Measurements from ENCODE around the gene DHRS3. TPM values are rescaled to one million over a fixed set of nuclear protein-coding genes. Genes with fewer than 3 reads are reported as not detected.

The DHRS3 gene
- total and polyA plus RNA-seq, 2 donors (not counting 3 experiments of a cell fraction or from before 2014, with no cell fraction given), result 54.3 to 75.2 TPM

- no peaks in the 10 kb centered on the region for H4K20me1 ChIP-seq (replicated peaks; ENCODE audit: control insufficient read depth, extremely low read depth, insufficient read depth, low read length)
- no peaks in the 10 kb centered on the region for H3K9me3 ChIP-seq (replicated peaks; ENCODE audit: control insufficient read depth, insufficient read depth, low read length)
- H3K27me3 ChIP-seq (ENCODE audit: control insufficient read depth in 2 of 2, insufficient read depth in 2 of 2, low read length in 2 of 2), result no peaks in the 10 kb centered on the region
- FAIRE-seq (no peak), DNase-seq (ENCODE audit: low read depth, low spot score) (peak; percentile 49)
- POLR2A ChIA-PET, result no interaction called here
- intact Hi-C loops (cut with micrococcal nuclease), result loop anchor here (10.0 kb wide), 1 partner anchor 114 kb away; no protein-coding TSS in a partner anchor
- CTCF ChIA-PET, result interaction anchor here (1.1 to 2.4 kb wide), 2 partner anchors 9 to 112 kb away, joined by 4 to 9 read pairs; no protein-coding TSS in a partner anchor
- H3K27ac ChIP-seq (ENCODE audit: insufficient read depth, low read depth, low read length), result no peak overlapping the region
- H3K4me2 ChIP-seq (ENCODE audit: insufficient read depth, low read length), result no peak overlapping the region
- H3K9me1 ChIP-seq (replicated peaks; ENCODE audit: control insufficient read depth, extremely low read depth, insufficient read depth, low read length), result no peaks in the 10 kb centered on the region
- H2AFZ ChIP-seq (ENCODE audit: low read depth, low read length), result peak overlapping the region; percentile 35
- no peaks in the 10 kb centered on the region for H3K36me3 ChIP-seq (ENCODE audit: control insufficient read depth in 2 of 2, extremely low read depth in 1 of 2, insufficient read depth in 2 of 2, low read length in 2 of 2)
- no TSS peak for BruUV-seq (replicated peaks)
- H3K4me1 ChIP-seq (ENCODE audit: control insufficient read depth, extremely low read depth, insufficient read depth, low read length), result peaks cover 2% of the 10 kb centered on the region
- TF ChIP-seq MYC (IDR thresholded peaks at IDR 0.05; ENCODE audit: low read depth, low read length) (no peak), JUN (IDR thresholded peaks at IDR 0.05; ENCODE audit: borderline replicate concordance, insufficient read depth, insufficient read length, low read depth) (no peak)
- H3K4me3 ChIP-seq (replicated peaks in 1 of 3; ENCODE audit: insufficient read depth in 1 of 3, low read depth in 1 of 3, low read length in 3 of 3), result no peak overlapping the region
- H3K79me2 ChIP-seq (ENCODE audit: control insufficient read depth, insufficient read depth, low read length), result no peaks in the 10 kb centered on the region
- dilution Hi-C loops (cut with MboI; ENCODE audit: extremely low pct_ligation_motif_present, low sequenced_read_pairs), result no loop called here
- no peak overlapping the region for H3K9ac ChIP-seq (replicated peaks; ENCODE audit: extremely low read depth, insufficient read depth, low read length)
Measured at GRCh38 chr1:12518931-12519692, 98.9 kb downstream of the DHRS3 start.

Small RNAs within 50 kb of the gene (microRNA-seq; reads per million reads assigned to microRNA genes)
- gene MIR6730 (ENCODE audit: borderline number of aligned reads, borderline replicate concordance), result not detected

Small RNAs within 50 kb of the gene (small RNA-seq; reads per million reads assigned to genes)
- not detected for gene MIR6730 (ENCODE audit: insufficient read depth, insufficient read length, low read depth, low replicate concordance)
- not detected for gene RNU6ATAC18P (ENCODE audit: insufficient read depth, insufficient read length, low read depth, low replicate concordance)

Other genes with a start within 250 kb of the DHRS3 start
- gene AADACL4, start 25.9 kb upstream of the DHRS3 start, total RNA-seq, result not detected in 2 replicates
- not detected in 2 replicates for gene AADACL4, start 25.9 kb upstream of the DHRS3 start, polyA plus RNA-seq
- gene AADACL3, start 97.9 kb upstream of the DHRS3 start, total RNA-seq, result not detected in 2 replicates
- gene AADACL3, start 97.9 kb upstream of the DHRS3 start, polyA plus RNA-seq, result not detected in 2 replicates
- gene CFAP107, start 128.0 kb upstream of the DHRS3 start, total RNA-seq, result not detected in 2 replicates
- not detected in 2 replicates for gene CFAP107, start 128.0 kb upstream of the DHRS3 start, polyA plus RNA-seq
- not detected in 2 replicates for gene PRAMEF12, start 155.5 kb upstream of the DHRS3 start, total RNA-seq
- gene PRAMEF12, start 155.5 kb upstream of the DHRS3 start, polyA plus RNA-seq, result not detected in 2 replicates
- not detected in 2 replicates for gene PRAMEF1, start 173.2 kb upstream of the DHRS3 start, total RNA-seq
- not detected in 2 replicates for gene PRAMEF1, start 173.2 kb upstream of the DHRS3 start, polyA plus RNA-seq
- not detected in 2 replicates for gene PRAMEF11, start 213.2 kb upstream of the DHRS3 start, total RNA-seq
- not detected in 2 replicates for gene PRAMEF11, start 213.2 kb upstream of the DHRS3 start, polyA plus RNA-seq
- not detected in 2 replicates for gene HNRNPCL1, start 230.5 kb upstream of the DHRS3 start, total RNA-seq
- gene HNRNPCL1, start 230.5 kb upstream of the DHRS3 start, polyA plus RNA-seq, result not detected in 2 replicates
- gene PRAMEF2, start 238.9 kb upstream of the DHRS3 start, total RNA-seq, result not detected in 2 replicates
- gene PRAMEF2, start 238.9 kb upstream of the DHRS3 start, polyA plus RNA-seq, result not detected in 2 replicates